ENCODE results near the gene JAZF1. TPM values are rescaled to one million over a fixed set of nuclear protein-coding genes. Genes with fewer than 3 reads are reported as not detected.

Gene JAZF1
- total and polyA plus RNA-seq, 3 donors from 2014 or later: 38.5 to 51.0 (median 46.4) TPM

- H3K27ac ChIP-seq: no peak overlapping the region
- no peaks in the 10 kb centered on the region for H3K36me3 ChIP-seq (ENCODE audit: low read depth, missing control alignments)
- intact Hi-C loops (cut with DNase I; ENCODE audit: low total_unique reads): no loop called here
- no peak overlapping the region for H3K4me3 ChIP-seq
- WGBS, 2 donors: 98 to 100% methylated on average over 5 of the region's 5 CpGs
- no peaks in the 10 kb centered on the region for H3K27me3 ChIP-seq
- H3K4me1 ChIP-seq: no peaks in the 10 kb centered on the region
- H3K9me3 ChIP-seq: no peaks in the 10 kb centered on the region
- DNase-seq: no peak
- TF ChIP-seq POLR2A (IDR thresholded peaks at IDR 0.05): no peak
- TF ChIP-seq CTCF (IDR thresholded peaks at IDR 0.05): no peak
Observed at GRCh38 chr7:28013441-28013840, 167.2 kb downstream of the JAZF1 start.

- WGBS, 2 donors: 100% methylated on average over 2 of the region's 2 CpGs
- no peaks in the 10 kb centered on the region for H3K4me1 ChIP-seq
- no peaks in the 10 kb centered on the region for H3K9me3 ChIP-seq
- H3K27ac ChIP-seq: no peak overlapping the region
- no peak for DNase-seq
- H3K4me3 ChIP-seq: no peak overlapping the region
- H3K36me3 ChIP-seq (ENCODE audit: low read depth, missing control alignments): no peaks in the 10 kb centered on the region
- intact Hi-C loops (cut with DNase I; ENCODE audit: low total_unique reads): no loop called here
- no peaks in the 10 kb centered on the region for H3K27me3 ChIP-seq
- no peak for TF ChIP-seq CTCF (IDR thresholded peaks at IDR 0.05)
- TF ChIP-seq POLR2A (IDR thresholded peaks at IDR 0.05): no peak
Observed at GRCh38 chr7:28013019-28013418, 167.6 kb downstream of the JAZF1 start.

- TF ChIP-seq POLR2A (IDR thresholded peaks at IDR 0.05): no peak
- TF ChIP-seq CTCF (IDR thresholded peaks at IDR 0.05): no peak
- no peaks in the 10 kb centered on the region for H3K27me3 ChIP-seq
- no peak for DNase-seq
- H3K36me3 ChIP-seq (ENCODE audit: low read depth, missing control alignments): no peaks in the 10 kb centered on the region
- WGBS, 2 donors: 85% methylated on average over 2 of the region's 2 CpGs
- no peak overlapping the region for H3K27ac ChIP-seq
- H3K4me3 ChIP-seq: no peak overlapping the region
- intact Hi-C loops (cut with DNase I; ENCODE audit: low total_unique reads): no loop called here
- H3K9me3 ChIP-seq: no peaks in the 10 kb centered on the region
- peaks cover 6% of the 10 kb centered on the region for H3K4me1 ChIP-seq
Observed at GRCh38 chr7:28008911-28009310, 171.7 kb downstream of the JAZF1 start.

GRCh38 chr7:28008171-28008570, 172.4 kb downstream of the JAZF1 start:
- Histone ChIP-seq H3K27ac (no peak overlapping the region), H3K4me1 (peaks cover 6% of the 10 kb centered on the region), H3K27me3 (no peaks in the 10 kb centered on the region), H3K36me3 (ENCODE audit: low read depth, missing control alignments) (no peaks in the 10 kb centered on the region), H3K4me3 (no peak overlapping the region), H3K9me3 (no peaks in the 10 kb centered on the region)
- 50 to 66% methylated on average over 3 of the region's 3 CpGs for WGBS, 2 donors
- intact Hi-C loops (cut with DNase I; ENCODE audit: low total_unique reads): no loop called here
- TF ChIP-seq POLR2A (IDR thresholded peaks at IDR 0.05) (no peak), CTCF (IDR thresholded peaks at IDR 0.05) (no peak)
- no peak for DNase-seq

GRCh38 chr7:28006491-28006890, 174.1 kb downstream of the JAZF1 start:
- DNase-seq: no peak
- intact Hi-C loops (cut with DNase I; ENCODE audit: low total_unique reads): no loop called here
- H3K27ac ChIP-seq: no peak overlapping the region
- no peaks in the 10 kb centered on the region for H3K36me3 ChIP-seq (ENCODE audit: low read depth, missing control alignments)
- H3K27me3 ChIP-seq: no peaks in the 10 kb centered on the region
- TF ChIP-seq POLR2A (IDR thresholded peaks at IDR 0.05): no peak
- TF ChIP-seq CTCF (IDR thresholded peaks at IDR 0.05): no peak
- H3K9me3 ChIP-seq: no peaks in the 10 kb centered on the region
- H3K4me1 ChIP-seq: peaks cover 6% of the 10 kb centered on the region
- 61 to 81% methylated on average over 1 of the region's 1 CpG for WGBS, 2 donors
- H3K4me3 ChIP-seq: no peak overlapping the region

Measured in testis (tissue), 3 donors.